ENCODE measurements around the gene ATP6V1G2.

GRCh38 chr6:31580807-31581433, 34.5 kb upstream of the ATP6V1G2 start:
- TF ChIP-seq POLR2A (IDR thresholded peaks at IDR 0.05) = peak; percentile 48
- TF ChIP-seq CTCF (IDR thresholded peaks at IDR 0.05) = peak; percentile 92 to 99 (median 97)
- peak; percentile 41 to 66 (median 57) for TF ChIP-seq POLR2AphosphoS5 (IDR thresholded peaks at IDR 0.05)
